ENCODE results near the gene TFEC. TPM values are rescaled to one million over a fixed set of nuclear protein-coding genes. Genes with fewer than 3 reads are reported as not detected.
"Not testable (repeated sequence)": the region's sequence is repeated elsewhere in the genome, so short reads cannot be mapped to it uniquely, and the experiment has no call there.

Gene TFEC
- total RNA-seq, 1 donor from 2014 or later: 1.3 TPM

DNA sequence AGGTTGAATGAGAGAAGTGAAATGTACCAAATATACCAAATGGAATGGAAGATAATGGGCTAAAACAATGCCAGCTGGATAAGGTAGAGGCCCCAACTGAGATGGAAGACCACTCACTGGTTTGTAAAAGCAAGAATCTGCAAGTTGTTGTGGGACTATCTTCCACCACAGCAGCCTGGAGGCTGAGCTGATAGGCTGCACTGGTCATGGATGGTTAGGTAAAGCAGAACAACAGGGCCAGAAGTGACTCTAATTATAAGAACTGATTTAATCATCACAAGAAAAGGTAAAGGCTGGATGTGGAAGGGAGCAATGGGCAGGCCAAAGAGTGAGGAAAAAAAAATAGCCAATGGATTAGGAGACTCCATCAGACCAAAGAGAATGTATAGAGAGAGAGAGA is 11.8 kb downstream of the TFEC start:
- H3K4me1 ChIP-seq: no peaks in the 10 kb centered on the region
- intact Hi-C loops (cut with DNase I): no loop called here
- no peaks in the 10 kb centered on the region for H3K9me3 ChIP-seq
- no peak for TF ChIP-seq CTCF (IDR thresholded peaks at IDR 0.05)
- H3K36me3 ChIP-seq: no peaks in the 10 kb centered on the region
- H3K27me3 ChIP-seq: no peaks in the 10 kb centered on the region
- no peak for DNase-seq (ENCODE audit: low spot score in 2 of 2)
- H3K27ac ChIP-seq: no peak overlapping the region
- no peak overlapping the region for H3K4me3 ChIP-seq

DNA sequence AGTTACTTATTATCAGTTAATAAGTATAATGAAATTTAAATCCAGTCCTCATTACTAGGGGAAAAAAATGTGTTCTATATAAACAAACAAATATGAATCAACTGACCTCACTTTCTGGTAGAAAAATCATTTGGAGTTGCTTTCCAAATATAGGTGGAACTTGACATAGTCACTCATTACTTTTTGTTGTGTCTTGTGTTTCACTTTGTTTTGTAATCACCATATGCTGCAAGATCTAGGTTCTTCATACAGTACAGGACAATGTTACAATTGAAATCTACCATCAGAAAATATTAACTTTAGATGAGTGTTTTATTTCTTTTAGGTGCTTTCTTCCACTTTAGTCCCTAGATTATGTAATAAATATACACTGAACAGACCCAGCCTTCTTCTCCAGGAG is 16.9 kb downstream of the TFEC start:
- no peak for TF ChIP-seq CTCF (IDR thresholded peaks at IDR 0.05)
- Histone ChIP-seq H3K36me3 (no peaks in the 10 kb centered on the region), H3K27ac (no peak overlapping the region), H3K27me3 (no peaks in the 10 kb centered on the region), H3K9me3 (no peaks in the 10 kb centered on the region), H3K4me1 (no peaks in the 10 kb centered on the region), H3K4me3 (no peak overlapping the region)
- intact Hi-C loops (cut with DNase I): no loop called here
- no peak for DNase-seq (ENCODE audit: low spot score in 2 of 2)

- Histone ChIP-seq H3K9me3 (no peaks in the 10 kb centered on the region), H3K36me3 (no peaks in the 10 kb centered on the region), H3K27me3 (no peaks in the 10 kb centered on the region), H3K4me3 (no peak overlapping the region), H3K4me1 (no peaks in the 10 kb centered on the region), H3K27ac (no peak overlapping the region)
- intact Hi-C loops (cut with DNase I): no loop called here
- no peak for DNase-seq (ENCODE audit: low spot score in 2 of 2)
- TF ChIP-seq CTCF (IDR thresholded peaks at IDR 0.05): no peak
Observed at GRCh38 chr7:116011584-116011983, 19.0 kb downstream of the TFEC start.

DNA sequence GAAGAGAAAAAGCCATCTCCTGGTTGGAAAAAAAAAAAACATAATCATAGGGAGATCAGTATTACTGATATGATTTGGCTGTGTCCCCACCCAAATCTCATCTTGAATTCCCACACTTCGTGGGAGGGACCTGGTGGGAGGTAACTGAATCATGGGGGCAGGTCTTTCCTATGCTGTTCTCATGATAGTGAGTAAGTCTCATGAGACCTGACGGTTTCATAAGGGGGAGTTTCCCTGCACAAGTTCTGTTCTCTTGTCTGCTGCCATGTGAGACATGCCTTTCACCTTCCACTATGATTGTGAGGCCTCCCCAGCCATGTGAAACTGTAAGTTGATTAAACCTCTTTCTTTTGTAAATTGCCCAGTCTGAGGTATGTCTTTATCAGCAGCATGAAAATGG is 25.8 kb downstream of the TFEC start:
- H3K4me1 ChIP-seq; H3K36me3 ChIP-seq; H3K9me3 ChIP-seq; H3K27me3 ChIP-seq; intact Hi-C loops (cut with DNase I); H3K4me3 ChIP-seq; H3K27ac ChIP-seq; DNase-seq (ENCODE audit: low spot score in 2 of 2): not testable (repeated sequence)

- no peak for TF ChIP-seq CTCF (IDR thresholded peaks at IDR 0.05)
- Histone ChIP-seq H3K36me3 (no peaks in the 10 kb centered on the region), H3K9me3 (no peaks in the 10 kb centered on the region), H3K27me3 (no peaks in the 10 kb centered on the region), H3K4me3 (no peak overlapping the region), H3K27ac (no peak overlapping the region), H3K4me1 (no peaks in the 10 kb centered on the region)
- no peak for DNase-seq (ENCODE audit: low spot score in 2 of 2)
- intact Hi-C loops (cut with DNase I): no loop called here
Observed at GRCh38 chr7:115997221-115997620, 33.3 kb downstream of the TFEC start.

- Histone ChIP-seq H3K4me1 (no peaks in the 10 kb centered on the region), H3K4me3 (no peak overlapping the region), H3K27ac (no peak overlapping the region), H3K27me3 (no peaks in the 10 kb centered on the region), H3K9me3 (no peaks in the 10 kb centered on the region), H3K36me3 (no peaks in the 10 kb centered on the region)
- intact Hi-C loops (cut with DNase I): no loop called here
- no peak for DNase-seq (ENCODE audit: low spot score in 2 of 2)
- no peak for TF ChIP-seq CTCF (IDR thresholded peaks at IDR 0.05)
Observed at GRCh38 chr7:115995701-115996100, 34.9 kb downstream of the TFEC start.

All from ascending aorta (tissue), 2 donors.